SK-N-SH (cell line): Measurements from ENCODE around the gene MAB21L3. TPM values are rescaled to one million over a fixed set of nuclear protein-coding genes. Genes with fewer than 3 reads are reported as not detected.

ENCODE experiments used
- CTCF ChIA-PET: fragments of 300-600, 350-600 bp; formaldehyde crosslinking; extraction: SDS; loops from one replicate; lab custom pipeline; 2021; lab: Yijun Ruan, JAX
- POLR2A ChIA-PET: fragments of 350-600 bp; sonication (Branson Sonifier 250); formaldehyde crosslinking; extraction: SDS; loops from one replicate; lab custom pipeline; 2020; ENCODE audit warnings: antibody characterized with exemption, inconsistent platforms; lab: Yijun Ruan, JAX
- DNase-seq: peaks from one replicate; pipeline ENCODE4 v3.0.0; 2012
- H2AFZ ChIP-seq: fragments of 200-600 bp; sonication (generic); 2 replicates; pipeline ENCODE4 v1.8.1; 2016; ENCODE audit warnings: antibody characterized with exemption, mild to moderate bottlenecking, low read depth
- H3F3A ChIP-seq: fragments of 200-600 bp; sonication (generic); replicated peaks from 2 replicates; pipeline ENCODE3; 2016; ENCODE audit warnings: antibody characterized with exemption, mild to moderate bottlenecking; ENCODE audit not compliant: insufficient read depth
- H3K27ac ChIP-seq, 2 experiments: fragments of 200-500 bp in 1 of 2; fragments of 200-600 bp in 1 of 2; sonication (Bioruptor generic) in 1 of 2; sonication (generic), shearing (Covaris generic) in 1 of 2; 2 replicates each; pipeline versions ENCODE4 v1.5.1 to v1.6.1; 2014 to 2016; ENCODE audit warnings: low read depth in 2 of 2, inconsistent platforms in 1 of 2, low read length in 1 of 2, mild to moderate bottlenecking in 1 of 2, mixed read lengths in 1 of 2
- H3K27me3 ChIP-seq: fragments of 200-600 bp; sonication (generic), shearing (Covaris generic); 2 replicates; pipeline ENCODE4 v1.6.1; 2016; ENCODE audit warnings: mixed run types; ENCODE audit not compliant: insufficient read depth
- H3K36me3 ChIP-seq, 2 experiments: fragments of 200-500 bp in 1 of 2; fragments of 200-600 bp in 1 of 2; sonication (Bioruptor generic) in 1 of 2; sonication (generic) in 1 of 2; replicated peaks in 1 of 2; 2 replicates each; pipeline versions ENCODE3 to v1.5.1; 2014 to 2016; ENCODE audit warnings: low read length in 1 of 2, mild to moderate bottlenecking in 1 of 2; ENCODE audit not compliant: insufficient read depth in 2 of 2, control insufficient read depth in 1 of 2
- H3K4me1 ChIP-seq, 2 experiments: fragments of 200-500 bp in 1 of 2; fragments of 200-600 bp in 1 of 2; sonication (Bioruptor generic) in 1 of 2; sonication (generic), shearing (Covaris generic) in 1 of 2; 2 replicates each; pipeline versions ENCODE4 v1.5.1 to v1.6.1; 2014 to 2016; ENCODE audit warnings: low read depth in 1 of 2, low read length in 1 of 2, mixed run types in 1 of 2; ENCODE audit not compliant: insufficient read depth in 2 of 2, control insufficient read depth in 1 of 2
- H3K4me2 ChIP-seq: fragments of 200-600 bp; sonication (generic), shearing (Covaris generic); 2 replicates; pipeline ENCODE4 v1.6.1; 2017; ENCODE audit warnings: mixed run types
- H3K4me3 ChIP-seq, 2 experiments: fragments of 200-500 bp in 1 of 2; fragments of 200-600 bp in 1 of 2; sonication (Bioruptor generic) in 1 of 2; sonication (generic), shearing (Covaris generic) in 1 of 2; 2 replicates each; pipeline versions ENCODE4 v1.5.1 to v1.8.1; 2014 to 2016; ENCODE audit warnings: low read depth in 2 of 2, inconsistent platforms in 1 of 2, low read length in 1 of 2, mild to moderate bottlenecking in 1 of 2, mixed read lengths in 1 of 2, moderate library complexity in 1 of 2
- H3K79me2 ChIP-seq: fragments of 200-600 bp; sonication (generic); 2 replicates; pipeline ENCODE4 v1.8.1; 2017; ENCODE audit warnings: mild to moderate bottlenecking; ENCODE audit not compliant: insufficient read depth
- H3K9ac ChIP-seq: fragments of 200-600 bp; sonication (generic); 2 replicates; pipeline ENCODE4 v1.6.1; 2017; ENCODE audit warnings: mixed run types
- H3K9me2 ChIP-seq: fragments of 200-600 bp; sonication (generic); 2 replicates; pipeline ENCODE4 v1.6.1; 2017; ENCODE audit warnings: mixed run types
- H3K9me3 ChIP-seq: fragments of 200-600 bp; sonication (generic); 2 replicates; pipeline ENCODE4 v1.6.1; 2017; ENCODE audit warnings: mixed run types, mild to moderate bottlenecking, moderate library complexity
- H4K20me1 ChIP-seq: fragments of 200-600 bp; sonication (generic); 2 replicates; pipeline ENCODE4 v1.6.1; 2017; ENCODE audit warnings: mild to moderate bottlenecking, mixed run types; ENCODE audit not compliant: insufficient read depth
- CHD2 ChIP-seq: fragments of 150-350 bp; IDR thresholded peaks from 2 replicates; pipeline ENCODE4 v1.6.1; 2018; ENCODE audit warnings: low read length; ENCODE audit not compliant: partially characterized antibody
- ELF1 ChIP-seq: IDR thresholded peaks from 2 replicates; pipeline ENCODE4 v1.4.0; 2012
- EP300 ChIP-seq, 2 experiments: IDR thresholded peaks; 2 replicates each; pipeline versions ENCODE4 v1.4.0 to v1.6.1; 2012; ENCODE audit warnings: borderline replicate concordance in 1 of 2, low read depth in 1 of 2, low read length in 1 of 2
- EZH2phosphoT487 ChIP-seq: fragments of 200-600 bp; sonication (generic); IDR thresholded peaks from 2 replicates; pipeline ENCODE4 v1.6.1; 2017; ENCODE audit warnings: low read depth, mixed run types, mild to moderate bottlenecking, antibody characterized with exemption, moderate library complexity, borderline replicate concordance
- FOSL2 ChIP-seq: IDR thresholded peaks from 2 replicates; pipeline ENCODE4 v1.4.0; 2012; ENCODE audit warnings: low read depth, mild to moderate bottlenecking, moderate library complexity, borderline replicate concordance
- JUND ChIP-seq: IDR thresholded peaks from 2 replicates; pipeline ENCODE4 v1.4.0; 2012
- MEF2A ChIP-seq: IDR thresholded peaks from 2 replicates; pipeline ENCODE4 v1.4.0; 2012; ENCODE audit warnings: low read depth, borderline replicate concordance
- MXI1 ChIP-seq: IDR thresholded peaks from 2 replicates; pipeline ENCODE4 v1.6.1; 2012; ENCODE audit warnings: mild to moderate bottlenecking, low read depth, low read length, improper control_type of control experiment
- NFIC ChIP-seq: IDR thresholded peaks from 2 replicates; pipeline ENCODE4 v1.4.0; 2012; ENCODE audit warnings: borderline replicate concordance
- NRF1 ChIP-seq: IDR thresholded peaks from 2 replicates; pipeline ENCODE4 v1.6.1; 2012; ENCODE audit warnings: low read depth, mild to moderate bottlenecking, low read length
- POLR2AphosphoS5 ChIP-seq: IDR thresholded peaks from 2 replicates; pipeline ENCODE4 v1.6.1; 2012; ENCODE audit warnings: low read depth, low read length
- RAD21 ChIP-seq: IDR thresholded peaks from 2 replicates; pipeline ENCODE4 v1.6.1; 2012; ENCODE audit warnings: mild to moderate bottlenecking, low read length
- RCOR1 ChIP-seq: fragments of 150-350 bp; IDR thresholded peaks from 2 replicates; pipeline ENCODE4 v1.6.1; 2017; ENCODE audit warnings: antibody characterized with exemption, low read length
- RFX5 ChIP-seq: IDR thresholded peaks from 2 replicates; pipeline ENCODE4 v1.6.1; 2012; ENCODE audit warnings: mild to moderate bottlenecking, improper control_type of control experiment, low read length
- SIN3A ChIP-seq: IDR thresholded peaks from 2 replicates; pipeline ENCODE4 v1.6.1; 2012; ENCODE audit warnings: low read depth, mild to moderate bottlenecking, low read length, moderate library complexity, borderline replicate concordance
- TCF12 ChIP-seq: IDR thresholded peaks from 2 replicates; pipeline ENCODE4 v1.4.0; 2012
- TEAD4 ChIP-seq: IDR thresholded peaks from 2 replicates; pipeline ENCODE4 v1.4.0; 2012; ENCODE audit warnings: mild to moderate bottlenecking, borderline replicate concordance; ENCODE audit not compliant: insufficient read depth
- YY1 ChIP-seq: IDR thresholded peaks from 2 replicates; pipeline ENCODE4 v1.4.0; 2012; ENCODE audit warnings: low read depth, mild to moderate bottlenecking
- WGBS: methylation state at CpG from one replicate; pipeline ENCODE4 v1.1.6; 2017; ENCODE audit warnings: low lambda C conversion rate; 5-methylcytosine and 5-hydroxymethylcytosine counted together
- polyA plus RNA-seq, 3 experiments: library from polyadenylated mRNA; depleted of rRNA; stranded (reverse); fragments of >200 nt; gene quantifications; 2 replicates each; pipeline ENCODE4 v1.2.3, GENCODE V29; 2012
- TF ChIP-seq, protein P1 (sequence below): fragments of 200-600 bp; sonication (generic); IDR thresholded peaks from 2 replicates; pipeline ENCODE4 v1.6.1; 2017; ENCODE audit warnings: antibody characterized with exemption, mild to moderate bottlenecking, moderate library complexity
- TF ChIP-seq, protein P2 (sequence below): IDR thresholded peaks from 2 replicates; pipeline ENCODE4; 2012
- TF ChIP-seq, protein P3 (sequence below): IDR thresholded peaks from 2 replicates; pipeline ENCODE4 v1.4.0; 2012; ENCODE audit warnings: low read depth
- TF ChIP-seq, protein P4 (sequence below): IDR thresholded peaks from 2 replicates; pipeline ENCODE4 v1.6.1; 2012; ENCODE audit warnings: mild to moderate bottlenecking, low read depth, low read length, moderate library complexity
- TF ChIP-seq, protein P5 (sequence below): fragments of 150-350 bp; IDR thresholded peaks from 2 replicates; pipeline ENCODE4 v1.6.1; 2016; ENCODE audit warnings: mild to moderate bottlenecking, low read depth, low read length

Gene MAB21L3
- polyA plus RNA-seq, 1 of the 3 experiments (the other 2 are of a cell fraction), result not detected

DNA sequence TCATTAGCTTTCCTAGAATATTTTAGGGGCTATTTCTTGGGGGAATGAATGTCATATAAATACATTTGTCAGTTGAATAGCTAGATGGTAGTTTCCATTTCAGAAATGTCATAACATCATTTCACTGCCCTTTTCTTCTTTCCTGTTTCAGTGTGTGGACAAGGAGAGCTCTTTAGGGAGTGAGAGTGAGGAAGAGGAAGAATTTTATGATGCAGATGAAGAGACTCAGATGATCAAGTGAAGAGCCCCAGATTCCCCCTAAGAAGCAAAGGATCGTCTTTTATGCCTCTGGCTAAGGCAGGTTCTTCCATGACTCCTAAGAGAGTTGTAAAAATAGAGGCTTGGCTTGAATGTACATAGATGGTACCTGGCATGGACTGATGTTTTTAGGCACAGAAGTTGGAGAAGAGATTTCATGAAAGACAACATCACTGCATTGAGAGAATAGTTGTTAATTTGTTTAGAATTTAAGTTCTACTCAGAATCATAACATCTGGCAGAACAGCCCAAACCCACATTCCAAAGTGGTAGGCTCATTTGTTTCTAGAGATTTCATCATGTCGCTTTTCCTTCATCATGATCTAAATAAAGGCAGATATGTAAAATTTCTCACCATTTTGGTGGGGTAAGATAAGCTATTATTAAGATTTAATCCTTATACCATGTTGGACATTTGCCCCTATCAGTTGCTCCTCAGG is 44.2 kb upstream of the MAB21L3 start:
- H3K4me3 ChIP-seq, result no peak overlapping the region
- POLR2A ChIA-PET, result no interaction called here

DNA sequence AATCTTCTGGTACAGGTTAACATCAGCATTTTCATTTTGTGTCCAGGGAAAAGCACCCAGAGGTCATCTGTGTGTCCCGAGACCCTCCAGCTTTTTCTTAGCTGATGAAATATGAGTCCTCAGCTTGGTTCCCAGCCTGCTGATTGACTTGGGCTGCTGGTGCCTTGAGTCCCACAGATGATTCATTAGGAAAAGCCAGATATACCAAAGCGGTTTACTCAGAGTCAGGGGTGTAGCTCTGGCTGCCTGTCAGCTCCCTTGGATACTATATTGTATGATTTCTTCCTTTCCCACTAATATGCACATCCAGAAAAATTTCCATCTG is 43.7 kb upstream of the MAB21L3 start:
- Histone ChIP-seq H3K79me2 (no peaks in the 10 kb centered on the region), H3K9me3 (no peaks in the 10 kb centered on the region), H3K4me2 (no peak overlapping the region), H3K27me3 (no peaks in the 10 kb centered on the region), H3K9me2 (no peaks in the 10 kb centered on the region), H2AFZ (no peak overlapping the region), H3K9ac (no peak overlapping the region), H3K27ac (no peak overlapping the region), H3K4me3 (no peak overlapping the region), H3K4me1 (no peaks in the 10 kb centered on the region), H3F3A (no peaks in the 10 kb centered on the region), H3K36me3 (no peaks in the 10 kb centered on the region), H4K20me1 (no peaks in the 10 kb centered on the region)
- DNase-seq, result no peak
- POLR2A ChIA-PET, result no interaction called here
- WGBS, result 69% methylated on average over 2 of the region's 2 CpGs
- CTCF ChIA-PET, result interaction anchor here (1.0 to 1.3 kb wide), 2 partner anchors 11 to 83 kb away, joined by 3 read pairs; no protein-coding TSS in a partner anchor
- TF ChIP-seq, protein P1, sequence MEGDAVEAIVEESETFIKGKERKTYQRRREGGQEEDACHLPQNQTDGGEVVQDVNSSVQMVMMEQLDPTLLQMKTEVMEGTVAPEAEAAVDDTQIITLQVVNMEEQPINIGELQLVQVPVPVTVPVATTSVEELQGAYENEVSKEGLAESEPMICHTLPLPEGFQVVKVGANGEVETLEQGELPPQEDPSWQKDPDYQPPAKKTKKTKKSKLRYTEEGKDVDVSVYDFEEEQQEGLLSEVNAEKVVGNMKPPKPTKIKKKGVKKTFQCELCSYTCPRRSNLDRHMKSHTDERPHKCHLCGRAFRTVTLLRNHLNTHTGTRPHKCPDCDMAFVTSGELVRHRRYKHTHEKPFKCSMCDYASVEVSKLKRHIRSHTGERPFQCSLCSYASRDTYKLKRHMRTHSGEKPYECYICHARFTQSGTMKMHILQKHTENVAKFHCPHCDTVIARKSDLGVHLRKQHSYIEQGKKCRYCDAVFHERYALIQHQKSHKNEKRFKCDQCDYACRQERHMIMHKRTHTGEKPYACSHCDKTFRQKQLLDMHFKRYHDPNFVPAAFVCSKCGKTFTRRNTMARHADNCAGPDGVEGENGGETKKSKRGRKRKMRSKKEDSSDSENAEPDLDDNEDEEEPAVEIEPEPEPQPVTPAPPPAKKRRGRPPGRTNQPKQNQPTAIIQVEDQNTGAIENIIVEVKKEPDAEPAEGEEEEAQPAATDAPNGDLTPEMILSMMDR, result no peak
- TF ChIP-seq MEF2A (no peak), YY1 (no peak), EP300 (IDR thresholded peaks at IDR 0.05; ENCODE audit: borderline replicate concordance in 1 of 2, low read depth in 1 of 2, low read length in 1 of 2) (no peak), RAD21 (no peak), NFIC (no peak), CHD2 (no peak), RCOR1 (no peak)
- TF ChIP-seq, protein P2, sequence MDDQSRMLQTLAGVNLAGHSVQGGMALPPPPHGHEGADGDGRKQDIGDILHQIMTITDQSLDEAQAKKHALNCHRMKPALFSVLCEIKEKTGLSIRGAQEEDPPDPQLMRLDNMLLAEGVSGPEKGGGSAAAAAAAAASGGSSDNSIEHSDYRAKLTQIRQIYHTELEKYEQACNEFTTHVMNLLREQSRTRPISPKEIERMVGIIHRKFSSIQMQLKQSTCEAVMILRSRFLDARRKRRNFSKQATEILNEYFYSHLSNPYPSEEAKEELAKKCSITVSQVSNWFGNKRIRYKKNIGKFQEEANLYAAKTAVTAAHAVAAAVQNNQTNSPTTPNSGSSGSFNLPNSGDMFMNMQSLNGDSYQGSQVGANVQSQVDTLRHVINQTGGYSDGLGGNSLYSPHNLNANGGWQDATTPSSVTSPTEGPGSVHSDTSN, result no peak
- TF ChIP-seq, protein P3, sequence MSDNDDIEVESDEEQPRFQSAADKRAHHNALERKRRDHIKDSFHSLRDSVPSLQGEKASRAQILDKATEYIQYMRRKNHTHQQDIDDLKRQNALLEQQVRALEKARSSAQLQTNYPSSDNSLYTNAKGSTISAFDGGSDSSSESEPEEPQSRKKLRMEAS, result no peak

More for the DNA sequence above, 44.2 kb upstream of the MAB21L3 start:
- H3K9me3 ChIP-seq, result no peaks in the 10 kb centered on the region
- no peak overlapping the region for H3K9ac ChIP-seq
- H3K27me3 ChIP-seq, result no peaks in the 10 kb centered on the region
- no peak overlapping the region for H3K27ac ChIP-seq
- H3K4me1 ChIP-seq, result no peaks in the 10 kb centered on the region
- H4K20me1 ChIP-seq, result no peaks in the 10 kb centered on the region
- DNase-seq, result no peak
- no peak overlapping the region for H2AFZ ChIP-seq
- 38% methylated on average over 2 of the region's 2 CpGs for WGBS
- no peak for TF ChIP-seq NRF1
- no peak for TF ChIP-seq JUND
- TF ChIP-seq SIN3A, result no peak
- TF ChIP-seq TCF12, result no peak
- TF ChIP-seq MXI1, result no peak
- no peak for TF ChIP-seq ELF1
- TF ChIP-seq, protein P4, sequence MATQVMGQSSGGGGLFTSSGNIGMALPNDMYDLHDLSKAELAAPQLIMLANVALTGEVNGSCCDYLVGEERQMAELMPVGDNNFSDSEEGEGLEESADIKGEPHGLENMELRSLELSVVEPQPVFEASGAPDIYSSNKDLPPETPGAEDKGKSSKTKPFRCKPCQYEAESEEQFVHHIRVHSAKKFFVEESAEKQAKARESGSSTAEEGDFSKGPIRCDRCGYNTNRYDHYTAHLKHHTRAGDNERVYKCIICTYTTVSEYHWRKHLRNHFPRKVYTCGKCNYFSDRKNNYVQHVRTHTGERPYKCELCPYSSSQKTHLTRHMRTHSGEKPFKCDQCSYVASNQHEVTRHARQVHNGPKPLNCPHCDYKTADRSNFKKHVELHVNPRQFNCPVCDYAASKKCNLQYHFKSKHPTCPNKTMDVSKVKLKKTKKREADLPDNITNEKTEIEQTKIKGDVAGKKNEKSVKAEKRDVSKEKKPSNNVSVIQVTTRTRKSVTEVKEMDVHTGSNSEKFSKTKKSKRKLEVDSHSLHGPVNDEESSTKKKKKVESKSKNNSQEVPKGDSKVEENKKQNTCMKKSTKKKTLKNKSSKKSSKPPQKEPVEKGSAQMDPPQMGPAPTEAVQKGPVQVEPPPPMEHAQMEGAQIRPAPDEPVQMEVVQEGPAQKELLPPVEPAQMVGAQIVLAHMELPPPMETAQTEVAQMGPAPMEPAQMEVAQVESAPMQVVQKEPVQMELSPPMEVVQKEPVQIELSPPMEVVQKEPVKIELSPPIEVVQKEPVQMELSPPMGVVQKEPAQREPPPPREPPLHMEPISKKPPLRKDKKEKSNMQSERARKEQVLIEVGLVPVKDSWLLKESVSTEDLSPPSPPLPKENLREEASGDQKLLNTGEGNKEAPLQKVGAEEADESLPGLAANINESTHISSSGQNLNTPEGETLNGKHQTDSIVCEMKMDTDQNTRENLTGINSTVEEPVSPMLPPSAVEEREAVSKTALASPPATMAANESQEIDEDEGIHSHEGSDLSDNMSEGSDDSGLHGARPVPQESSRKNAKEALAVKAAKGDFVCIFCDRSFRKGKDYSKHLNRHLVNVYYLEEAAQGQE, result no peak
- no peak for TF ChIP-seq POLR2AphosphoS5
- TF ChIP-seq TEAD4, result no peak
- no peak for TF ChIP-seq RCOR1
- no peak for TF ChIP-seq RAD21
- TF ChIP-seq, protein P5, sequence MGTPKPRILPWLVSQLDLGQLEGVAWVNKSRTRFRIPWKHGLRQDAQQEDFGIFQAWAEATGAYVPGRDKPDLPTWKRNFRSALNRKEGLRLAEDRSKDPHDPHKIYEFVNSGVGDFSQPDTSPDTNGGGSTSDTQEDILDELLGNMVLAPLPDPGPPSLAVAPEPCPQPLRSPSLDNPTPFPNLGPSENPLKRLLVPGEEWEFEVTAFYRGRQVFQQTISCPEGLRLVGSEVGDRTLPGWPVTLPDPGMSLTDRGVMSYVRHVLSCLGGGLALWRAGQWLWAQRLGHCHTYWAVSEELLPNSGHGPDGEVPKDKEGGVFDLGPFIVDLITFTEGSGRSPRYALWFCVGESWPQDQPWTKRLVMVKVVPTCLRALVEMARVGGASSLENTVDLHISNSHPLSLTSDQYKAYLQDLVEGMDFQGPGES, result no peak
- TF ChIP-seq RFX5, result no peak
- TF ChIP-seq FOSL2, result no peak
- no peak for TF ChIP-seq EZH2phosphoT487
- TF ChIP-seq YY1, result no peak
- TF ChIP-seq, all 33 proteins: peak for 0
- H3K36me3 ChIP-seq, result no peaks in the 10 kb centered on the region
- no peaks in the 10 kb centered on the region for H3K9me2 ChIP-seq
- CTCF ChIA-PET, result interaction anchor here (0.9 kb wide), 1 partner anchor 72 kb away, joined by 3 read pairs; no protein-coding TSS in a partner anchor
- H3K4me2 ChIP-seq, result no peak overlapping the region
- H3K79me2 ChIP-seq, result no peaks in the 10 kb centered on the region
- no peaks in the 10 kb centered on the region for H3F3A ChIP-seq
